ENCODE measurements around the gene POU6F2. TPM values are rescaled to one million over a fixed set of nuclear protein-coding genes. Genes with fewer than 3 reads are reported as not detected.
"Not testable (repeated sequence)": the region's sequence is repeated elsewhere in the genome, so short reads cannot be mapped to it uniquely, and the experiment has no call there.

The POU6F2 gene
- total RNA-seq, 4 donors from 2014 or later = 0.48 to 0.82 TPM; not detected in 2

GRCh38 chr7:39317896-39318295 lies 340.2 kb downstream of the POU6F2 start:
- Histone ChIP-seq H3K27ac (no peak overlapping the region), H3K4me3 (no peak overlapping the region), H3K36me3 (no peaks in the 10 kb centered on the region), H3K9me3 (no peaks in the 10 kb centered on the region), H3K4me1 (no peaks in the 10 kb centered on the region), H3K27me3 (no peaks in the 10 kb centered on the region)
- intact Hi-C loops (cut with DNase I; ENCODE audit: low total_unique reads) = no loop called here
- in situ Hi-C loops (cut with MboI; ENCODE audit: low pct_ligation_motif_present in 1 of 4, low pct_unique_long_range_greater_than_20kb in 1 of 4, low sequenced_read_pairs in 3 of 4) = no loop called here
- DNase-seq = no peak
- 53 to 59% methylated on average over 4 to 5 of the region's 5 CpGs for WGBS, 2 donors (ENCODE audit: low coverage in 1 of 2)
- TF ChIP-seq EP300 (IDR thresholded peaks at IDR 0.05; ENCODE audit: low read depth) (no peak), CTCF (IDR thresholded peaks at IDR 0.05) (no peak), POLR2A (IDR thresholded peaks at IDR 0.05) (no peak), POLR2AphosphoS5 (IDR thresholded peaks at IDR 0.05) (no peak)

- Histone ChIP-seq H3K36me3 (no peaks in the 10 kb centered on the region), H3K27ac (no peak overlapping the region), H3K4me1 (no peaks in the 10 kb centered on the region), H3K9me3 (no peaks in the 10 kb centered on the region), H3K27me3 (no peaks in the 10 kb centered on the region), H3K4me3 (no peak overlapping the region)
- intact Hi-C loops (cut with DNase I; ENCODE audit: low total_unique reads) (no loop called here), in situ Hi-C loops (cut with MboI; ENCODE audit: low pct_ligation_motif_present in 1 of 4, low pct_unique_long_range_greater_than_20kb in 1 of 4, low sequenced_read_pairs in 3 of 4) (no loop called here)
- no peak for TF ChIP-seq CTCF (IDR thresholded peaks at IDR 0.05)
- TF ChIP-seq POLR2A (IDR thresholded peaks at IDR 0.05) = no peak
- no peak for TF ChIP-seq EP300 (IDR thresholded peaks at IDR 0.05; ENCODE audit: low read depth)
- TF ChIP-seq POLR2AphosphoS5 (IDR thresholded peaks at IDR 0.05) = no peak
- DNase-seq = no peak
- 43 to 54% methylated on average over 2 to 3 of the region's 3 CpGs for WGBS, 2 donors (ENCODE audit: low coverage in 1 of 2)
These were observed 343.5 kb downstream of the POU6F2 start for GRCh38 chr7:39321245-39321644.

GRCh38 chr7:39321909-39322498 lies 344.3 kb downstream of the POU6F2 start:
- Histone ChIP-seq H3K4me3 (no peak overlapping the region), H3K36me3 (no peaks in the 10 kb centered on the region), H3K27me3 (no peaks in the 10 kb centered on the region), H3K27ac (no peak overlapping the region), H3K4me1 (no peaks in the 10 kb centered on the region), H3K9me3 (no peaks in the 10 kb centered on the region)
- in situ Hi-C loops (cut with MboI; ENCODE audit: low pct_ligation_motif_present in 1 of 4, low pct_unique_long_range_greater_than_20kb in 1 of 4, low sequenced_read_pairs in 3 of 4) (no loop called here), intact Hi-C loops (cut with DNase I; ENCODE audit: low total_unique reads) (no loop called here)
- TF ChIP-seq EP300 (IDR thresholded peaks at IDR 0.05; ENCODE audit: low read depth) (no peak), CTCF (IDR thresholded peaks at IDR 0.05) (no peak), POLR2A (IDR thresholded peaks at IDR 0.05) (no peak), POLR2AphosphoS5 (IDR thresholded peaks at IDR 0.05) (no peak)
- no peak for DNase-seq
- WGBS, 2 donors (ENCODE audit: low coverage in 1 of 2) = 78 to 100% methylated on average over 1 to 8 of the region's 8 CpGs

- intact Hi-C loops (cut with DNase I; ENCODE audit: low total_unique reads) = no loop called here
These were observed 346.5 kb downstream of the POU6F2 start for GRCh38 chr7:39324139-39324760.

GRCh38 chr7:39331607-39332006 lies 353.9 kb downstream of the POU6F2 start:
- WGBS, 2 donors (ENCODE audit: low coverage in 1 of 2) = 70% methylated on average over 13 of the region's 13 CpGs; no CpG with 5 or more reads in 1 of the 2 donors
- H3K27me3 ChIP-seq; H3K4me1 ChIP-seq; intact Hi-C loops (cut with DNase I; ENCODE audit: low total_unique reads); DNase-seq; H3K36me3 ChIP-seq; in situ Hi-C loops (cut with MboI; ENCODE audit: low pct_ligation_motif_present in 1 of 4, low pct_unique_long_range_greater_than_20kb in 1 of 4, low sequenced_read_pairs in 3 of 4); H3K27ac ChIP-seq; H3K4me3 ChIP-seq; H3K9me3 ChIP-seq: not testable (repeated sequence)

More at GRCh38 chr7:39324139-39324760, 346.5 kb downstream of the POU6F2 start:
- Histone ChIP-seq H3K27ac (no peak overlapping the region), H3K36me3 (no peaks in the 10 kb centered on the region), H3K4me1 (no peaks in the 10 kb centered on the region), H3K4me3 (no peak overlapping the region), H3K9me3 (no peaks in the 10 kb centered on the region), H3K27me3 (no peaks in the 10 kb centered on the region)
- DNase-seq = no peak
- 80 to 86% methylated on average over 1 to 4 of the region's 4 CpGs for WGBS, 2 donors (ENCODE audit: low coverage in 1 of 2)
- no peak for TF ChIP-seq POLR2A (IDR thresholded peaks at IDR 0.05)
- no peak for TF ChIP-seq POLR2AphosphoS5 (IDR thresholded peaks at IDR 0.05)
- no peak for TF ChIP-seq EP300 (IDR thresholded peaks at IDR 0.05; ENCODE audit: low read depth)
- TF ChIP-seq CTCF (IDR thresholded peaks at IDR 0.05) = no peak
- in situ Hi-C loops (cut with MboI; ENCODE audit: low pct_ligation_motif_present in 1 of 4, low pct_unique_long_range_greater_than_20kb in 1 of 4, low sequenced_read_pairs in 3 of 4) = no loop called here

Measured in transverse colon (tissue), 4 donors.